ENCODE data around the gene EEIG1. TPM values are rescaled to one million over a fixed set of nuclear protein-coding genes. Genes with fewer than 3 reads are reported as not detected.

EEIG1 gene
- polyA plus RNA-seq, 1 donor (not counting 4 experiments of a cell fraction or from before 2014, with no cell fraction given): 3.7 TPM

DNA sequence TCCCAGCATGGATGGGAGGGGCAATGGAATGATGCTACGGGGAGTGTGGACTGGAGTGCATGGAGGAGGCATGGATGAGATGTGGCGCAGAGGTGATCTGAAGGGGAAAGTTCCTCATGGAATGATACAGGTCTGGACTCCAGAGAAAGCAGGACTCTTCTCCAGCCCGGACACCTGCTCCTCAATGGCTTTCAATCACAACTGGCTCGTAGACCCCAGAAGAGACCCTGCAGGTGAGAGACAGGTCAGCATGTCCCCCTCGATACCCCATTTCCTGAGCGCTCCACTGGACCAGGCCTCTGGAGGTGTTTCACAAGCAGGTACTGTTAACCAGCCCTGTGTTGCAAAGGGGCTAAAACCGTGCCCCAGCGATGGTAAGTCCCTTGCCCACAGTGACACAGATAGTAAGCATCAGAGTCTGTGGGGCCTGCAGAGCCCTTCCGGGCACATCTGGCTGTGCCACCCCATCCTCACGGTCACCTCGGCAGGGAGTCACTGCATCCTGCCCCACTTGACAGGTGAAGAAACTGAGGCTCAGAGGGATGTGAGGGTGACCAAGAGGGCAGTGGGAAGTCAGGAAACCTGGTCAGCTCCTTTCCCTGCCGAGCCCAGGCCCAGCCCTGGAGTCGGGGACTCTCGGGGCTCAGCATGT lies 37.7 kb downstream of the EEIG1 start:
- peaks cover 5 to 10% of the 10 kb centered on the region in 2 experiments for H3K36me3 ChIP-seq (ENCODE audit: control insufficient read depth in 2 of 2, extremely low read depth in 1 of 2, insufficient read depth in 2 of 2, low read length in 2 of 2)
- H4K20me1 ChIP-seq (ENCODE audit: control insufficient read depth, extremely low read depth, insufficient read depth, low read length): peaks cover 9% of the 10 kb centered on the region
- H3K4me2 ChIP-seq (ENCODE audit: control insufficient read depth, extremely low read depth, insufficient read depth, low read depth, low read length): no peak overlapping the region
- no peak overlapping the region for H2AFZ ChIP-seq (ENCODE audit: control insufficient read depth, low read length)
- H3K9me3 ChIP-seq (ENCODE audit: control insufficient read depth, low read depth, low read length): no peaks in the 10 kb centered on the region
- dilution Hi-C loops (cut with MboI; ENCODE audit: extremely low pct_ligation_motif_present, low sequenced_read_pairs): loop anchor here (25.0 kb wide), 1 partner anchor 119 kb away; the partner anchor contains the start of genes NAIF1 and SLC25A25
- peaks cover 5% of the 10 kb centered on the region for H3K4me1 ChIP-seq (ENCODE audit: control insufficient read depth, extremely low read depth, insufficient read depth, low read length)
- H3K27me3 ChIP-seq (ENCODE audit: control insufficient read depth, extremely low read depth, insufficient read depth, low read length): no peaks in the 10 kb centered on the region
- no peaks in the 10 kb centered on the region for H3K9me1 ChIP-seq (ENCODE audit: control insufficient read depth, extremely low read depth, insufficient read depth, low read length)
- no peak overlapping the region for H3K4me3 ChIP-seq (ENCODE audit: control insufficient read depth in 2 of 3, extremely low read depth in 1 of 3, insufficient read depth in 2 of 3, low read depth in 1 of 3, low read length in 3 of 3)
- H3K9ac ChIP-seq (ENCODE audit: control insufficient read depth, extremely low read depth, insufficient read depth, low read length): no peak overlapping the region
- no peak for TF ChIP-seq EZH2 (IDR thresholded peaks at IDR 0.05; ENCODE audit: low read length)
- TF ChIP-seq, protein P1, sequence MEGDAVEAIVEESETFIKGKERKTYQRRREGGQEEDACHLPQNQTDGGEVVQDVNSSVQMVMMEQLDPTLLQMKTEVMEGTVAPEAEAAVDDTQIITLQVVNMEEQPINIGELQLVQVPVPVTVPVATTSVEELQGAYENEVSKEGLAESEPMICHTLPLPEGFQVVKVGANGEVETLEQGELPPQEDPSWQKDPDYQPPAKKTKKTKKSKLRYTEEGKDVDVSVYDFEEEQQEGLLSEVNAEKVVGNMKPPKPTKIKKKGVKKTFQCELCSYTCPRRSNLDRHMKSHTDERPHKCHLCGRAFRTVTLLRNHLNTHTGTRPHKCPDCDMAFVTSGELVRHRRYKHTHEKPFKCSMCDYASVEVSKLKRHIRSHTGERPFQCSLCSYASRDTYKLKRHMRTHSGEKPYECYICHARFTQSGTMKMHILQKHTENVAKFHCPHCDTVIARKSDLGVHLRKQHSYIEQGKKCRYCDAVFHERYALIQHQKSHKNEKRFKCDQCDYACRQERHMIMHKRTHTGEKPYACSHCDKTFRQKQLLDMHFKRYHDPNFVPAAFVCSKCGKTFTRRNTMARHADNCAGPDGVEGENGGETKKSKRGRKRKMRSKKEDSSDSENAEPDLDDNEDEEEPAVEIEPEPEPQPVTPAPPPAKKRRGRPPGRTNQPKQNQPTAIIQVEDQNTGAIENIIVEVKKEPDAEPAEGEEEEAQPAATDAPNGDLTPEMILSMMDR (optimal IDR thresholded peaks at IDR 0.05 in 1 of 3, IDR thresholded peaks at IDR 0.05 in 1 of 3, conservative IDR thresholded peaks at IDR 0.05 in 1 of 3; ENCODE audit: extremely low read depth in 1 of 3, insufficient read depth in 2 of 3, low read length in 3 of 3): no peak
- no peaks in the 10 kb centered on the region for H3K79me2 ChIP-seq (ENCODE audit: control insufficient read depth, insufficient read depth, low read length)
- FAIRE-seq: no peak
- no peak for DNase-seq (ENCODE audit: low read depth, low spot score)
- no peak overlapping the region for H3K27ac ChIP-seq (ENCODE audit: control insufficient read depth, insufficient read depth, low read length)

GRCh38 chr9:127942216-127943010 lies 38.4 kb downstream of the EEIG1 start:
- Histone ChIP-seq H3K9me1 (ENCODE audit: control insufficient read depth, extremely low read depth, insufficient read depth, low read length) (no peaks in the 10 kb centered on the region), H3K27me3 (ENCODE audit: control insufficient read depth, extremely low read depth, insufficient read depth, low read length) (no peaks in the 10 kb centered on the region), H3K9ac (ENCODE audit: control insufficient read depth, extremely low read depth, insufficient read depth, low read length) (no peak overlapping the region), H3K9me3 (ENCODE audit: control insufficient read depth, low read depth, low read length) (no peaks in the 10 kb centered on the region), H3K4me2 (ENCODE audit: control insufficient read depth, extremely low read depth, insufficient read depth, low read depth, low read length) (no peak overlapping the region), H4K20me1 (ENCODE audit: control insufficient read depth, extremely low read depth, insufficient read depth, low read length) (peaks cover 9% of the 10 kb centered on the region), H3K27ac (ENCODE audit: control insufficient read depth, insufficient read depth, low read length) (no peak overlapping the region), H3K79me2 (ENCODE audit: control insufficient read depth, insufficient read depth, low read length) (peaks cover 1% of the 10 kb centered on the region), H3K4me3 (ENCODE audit: control insufficient read depth in 2 of 3, extremely low read depth in 1 of 3, insufficient read depth in 2 of 3, low read depth in 1 of 3, low read length in 3 of 3) (no peak overlapping the region), H2AFZ (ENCODE audit: control insufficient read depth, low read length) (no peak overlapping the region), H3K36me3 (ENCODE audit: control insufficient read depth in 2 of 2, extremely low read depth in 1 of 2, insufficient read depth in 2 of 2, low read length in 2 of 2) (peaks cover 5 to 10% of the 10 kb centered on the region in 2 experiments), H3K4me1 (ENCODE audit: control insufficient read depth, extremely low read depth, insufficient read depth, low read length) (peaks cover 8% of the 10 kb centered on the region)
- dilution Hi-C loops (cut with MboI; ENCODE audit: extremely low pct_ligation_motif_present, low sequenced_read_pairs): loop anchor here (25.0 kb wide), 1 partner anchor 120 kb away; the partner anchor contains the start of genes NAIF1 and SLC25A25
- TF ChIP-seq, protein P1 (optimal IDR thresholded peaks at IDR 0.05 in 1 of 3, IDR thresholded peaks at IDR 0.05 in 1 of 3, conservative IDR thresholded peaks at IDR 0.05 in 1 of 3; ENCODE audit: extremely low read depth in 1 of 3, insufficient read depth in 2 of 3, low read length in 3 of 3): peak in 2 of 3 experiments; percentile 87 to 91
- TF ChIP-seq EZH2 (IDR thresholded peaks at IDR 0.05; ENCODE audit: low read length): no peak
- FAIRE-seq: no peak
- no peak for DNase-seq (ENCODE audit: low read depth, low spot score)
